Measurements from ENCODE around the gene CD48.
A peak's percentile ranks its signal among the peaks of the same experiment; 100 is the strongest.

The CD48 gene

GRCh38 chr1:160711602-160712311, at the start of gene CD48:
Gene CD48, minus strand, starts transcription at chr1:160711822. Its CDS starts 59 bp downstream, at chr1:160711763.
- DNase-seq (peak; percentile 54), ATAC-seq (peak; percentile 28)

GRCh38 chr1:160761046-160761445, 49.4 kb upstream of the CD48 start:
- ATAC-seq = no peak

GRCh38 chr1:160759740-160760139, 48.1 kb upstream of the CD48 start:
- ATAC-seq (no peak), DNase-seq (no peak)

More at GRCh38 chr1:160761046-160761445, 49.4 kb upstream of the CD48 start:
- DNase-seq = no peak

GRCh38 chr1:160758521-160758920, 46.9 kb upstream of the CD48 start:
- DNase-seq (no peak), ATAC-seq (no peak)

GRCh38 chr1:160756849-160757201, 45.2 kb upstream of the CD48 start:
- DNase-seq = no peak
- peak; percentile 26 for ATAC-seq

- DNase-seq (peak; percentile 58), ATAC-seq (peak; percentile 84)
These were observed 44.6 kb upstream of the CD48 start for GRCh38 chr1:160755911-160756848.

- no peak for ATAC-seq
- no peak for DNase-seq
These were observed 43.8 kb upstream of the CD48 start for GRCh38 chr1:160755461-160755860.

- no peak for ATAC-seq
These were observed 42.0 kb upstream of the CD48 start for GRCh38 chr1:160753594-160753993.

GRCh38 chr1:160752924-160753323, 41.3 kb upstream of the CD48 start:
- ATAC-seq (no peak), DNase-seq (no peak)

More at GRCh38 chr1:160753594-160753993, 42.0 kb upstream of the CD48 start:
- no peak for DNase-seq

GRCh38 chr1:160752406-160752805, 40.8 kb upstream of the CD48 start:
- no peak for DNase-seq

GRCh38 chr1:160750608-160751007, 39.0 kb upstream of the CD48 start:
- no peak for DNase-seq
- ATAC-seq = peak; percentile 44

More at GRCh38 chr1:160752406-160752805, 40.8 kb upstream of the CD48 start:
- ATAC-seq = no peak

- DNase-seq (no peak), ATAC-seq (no peak)
These were observed 37.3 kb upstream of the CD48 start for GRCh38 chr1:160748878-160749269.

GRCh38 chr1:160748181-160748877, 36.7 kb upstream of the CD48 start:
- DNase-seq (no peak), ATAC-seq (no peak)

- ATAC-seq (no peak), DNase-seq (no peak)
These were observed 36.1 kb upstream of the CD48 start for GRCh38 chr1:160747717-160748116.

GRCh38 chr1:160746836-160747500, 35.3 kb upstream of the CD48 start:
- no peak for ATAC-seq

GRCh38 chr1:160745551-160745950, 33.9 kb upstream of the CD48 start:
- ATAC-seq (no peak), DNase-seq (no peak)

More at GRCh38 chr1:160746836-160747500, 35.3 kb upstream of the CD48 start:
- DNase-seq = no peak

- ATAC-seq = no peak
- DNase-seq = no peak
These were observed 33.4 kb upstream of the CD48 start for GRCh38 chr1:160744852-160745520.

GRCh38 chr1:160744199-160744851, 32.7 kb upstream of the CD48 start:
- ATAC-seq (peak; percentile 65), DNase-seq (no peak)

- DNase-seq (no peak), ATAC-seq (peak; percentile 30)
These were observed 31.6 kb upstream of the CD48 start for GRCh38 chr1:160743266-160743665.

GRCh38 chr1:160742428-160743127, 31.0 kb upstream of the CD48 start:
- DNase-seq (no peak), ATAC-seq (no peak)

Measured in stimulated activated naive CD8-positive, alpha-beta T cell treated with anti-CD3 and anti-CD28 coated beads, Interleukin-15, Interleukin-2, amounts not matched to agents 100 U/mL and 50 U/mL, for 24 hours (primary cell).